ENCODE results near the gene TCF19. TPM values are rescaled to one million over a fixed set of nuclear protein-coding genes. Genes with fewer than 3 reads are reported as not detected.

TCF19 gene
- total and polyA plus RNA-seq, 10 of the 15 experiments (the other 5 are each of a cell fraction or from before 2014, with no cell fraction given): 7.7 to 103 (median 53.3) TPM

- ChIA-PET RAD21 (ENCODE audit: unreplicated experiment) (interaction anchor here (0.6 kb wide), 1 partner anchor 16 kb away, joined by 4 read pairs; no protein-coding TSS in a partner anchor), CTCF (interaction anchor here (0.6 to 2.7 kb wide), 2 partner anchors 9 to 84 kb away, joined by 4 to 9 read pairs; no protein-coding TSS in a partner anchor), SMC1A (ENCODE audit: uncharacterized antibody, unreplicated experiment) (interaction anchor here (1.0 kb wide), 1 partner anchor 9 kb away, joined by 3 read pairs; no protein-coding TSS in a partner anchor), POLR2A (interaction anchor here (0.6 kb wide), 1 partner anchor 614 kb away, joined by 3 read pairs; no protein-coding TSS in a partner anchor)
- H3K9me3 ChIP-seq (replicated peaks; ENCODE audit: control insufficient read depth, insufficient read depth, low read length): no peaks in the 10 kb centered on the region
- no TSS peak for BruUV-seq (replicated peaks)
- no peaks in the 10 kb centered on the region for H3K36me3 ChIP-seq (ENCODE audit: control insufficient read depth in 2 of 2, insufficient read depth in 2 of 2, low read length in 1 of 2)
- intact Hi-C loops (cut with micrococcal nuclease; ENCODE audit: unreplicated experiment) (no loop called here), in situ Hi-C loops (cut with MboI) (no loop called here)
- no peak overlapping the region for H3K4me2 ChIP-seq (ENCODE audit: control insufficient read depth, insufficient read depth)
- no peaks in the 10 kb centered on the region for H4K20me1 ChIP-seq (ENCODE audit: control insufficient read depth, insufficient read depth)
- ATAC-seq: no peak
- WGBS (ENCODE audit: insufficient coverage, insufficient replicate concordance, low lambda C conversion rate, missing lambda C conversion rate): 5% methylated on average over 7 of the region's 7 CpGs
- no peaks in the 10 kb centered on the region for H3K4me1 ChIP-seq (ENCODE audit: control insufficient read depth, insufficient read depth, low read length)
- no peak overlapping the region for H2AFZ ChIP-seq (ENCODE audit: control insufficient read depth, low read depth, low read length)
- no peak overlapping the region for H3K27ac ChIP-seq (ENCODE audit: control insufficient read depth, insufficient read depth)
- no peak overlapping the region for H3K4me3 ChIP-seq
- DNase-seq (ENCODE audit: low read depth, low spot score): no peak
- H3K9ac ChIP-seq (ENCODE audit: control insufficient read depth, insufficient read depth, low read length): no peak overlapping the region
- FAIRE-seq: no peak
- TF ChIP-seq SRF (IDR thresholded peaks at IDR 0.05; ENCODE audit: low read depth in 2 of 2, low read length in 2 of 2) (no peak), RB1 (IDR thresholded peaks at IDR 0.05; ENCODE audit: borderline replicate concordance) (no peak), NR2C2 (IDR thresholded peaks at IDR 0.05; ENCODE audit: borderline replicate concordance, control insufficient read depth, insufficient read length, low read depth) (no peak), CUX1 (IDR thresholded peaks at IDR 0.05; ENCODE audit: insufficient replicate concordance, low read depth, low read length) (no peak), MXI1 (IDR thresholded peaks at IDR 0.05; ENCODE audit: low read depth, low read length) (no peak), STAT3 (IDR thresholded peaks at IDR 0.05; ENCODE audit: low read depth, low read length) (no peak), TCF3 (IDR thresholded peaks at IDR 0.05; ENCODE audit: borderline replicate concordance, insufficient read depth, low read depth, low read length) (no peak), SMC3 (IDR thresholded peaks at IDR 0.05; ENCODE audit: borderline replicate concordance, low read length) (no peak), WRNIP1 (IDR thresholded peaks at IDR 0.05; ENCODE audit: borderline replicate concordance, low read depth, low read length) (no peak), NFYA (IDR thresholded peaks at IDR 0.05; ENCODE audit: borderline replicate concordance, low read depth, low read length) (no peak)
- H3K79me2 ChIP-seq (ENCODE audit: control insufficient read depth, insufficient read depth, low read length): no peaks in the 10 kb centered on the region
- H3K27me3 ChIP-seq (replicated peaks in 1 of 2; ENCODE audit: control insufficient read depth in 2 of 2, insufficient read depth in 2 of 2, low read length in 1 of 2): peaks cover 3% of the 10 kb centered on the region in 2 experiments; a peak in 3 of 4 replicates
These were observed 40.2 kb upstream of the TCF19 start for GRCh38 chr6:31118178-31118577.

Measured in GM12878 (cell line).